Measurements from ENCODE around the gene ATP11A.

Gene ATP11A

DNA sequence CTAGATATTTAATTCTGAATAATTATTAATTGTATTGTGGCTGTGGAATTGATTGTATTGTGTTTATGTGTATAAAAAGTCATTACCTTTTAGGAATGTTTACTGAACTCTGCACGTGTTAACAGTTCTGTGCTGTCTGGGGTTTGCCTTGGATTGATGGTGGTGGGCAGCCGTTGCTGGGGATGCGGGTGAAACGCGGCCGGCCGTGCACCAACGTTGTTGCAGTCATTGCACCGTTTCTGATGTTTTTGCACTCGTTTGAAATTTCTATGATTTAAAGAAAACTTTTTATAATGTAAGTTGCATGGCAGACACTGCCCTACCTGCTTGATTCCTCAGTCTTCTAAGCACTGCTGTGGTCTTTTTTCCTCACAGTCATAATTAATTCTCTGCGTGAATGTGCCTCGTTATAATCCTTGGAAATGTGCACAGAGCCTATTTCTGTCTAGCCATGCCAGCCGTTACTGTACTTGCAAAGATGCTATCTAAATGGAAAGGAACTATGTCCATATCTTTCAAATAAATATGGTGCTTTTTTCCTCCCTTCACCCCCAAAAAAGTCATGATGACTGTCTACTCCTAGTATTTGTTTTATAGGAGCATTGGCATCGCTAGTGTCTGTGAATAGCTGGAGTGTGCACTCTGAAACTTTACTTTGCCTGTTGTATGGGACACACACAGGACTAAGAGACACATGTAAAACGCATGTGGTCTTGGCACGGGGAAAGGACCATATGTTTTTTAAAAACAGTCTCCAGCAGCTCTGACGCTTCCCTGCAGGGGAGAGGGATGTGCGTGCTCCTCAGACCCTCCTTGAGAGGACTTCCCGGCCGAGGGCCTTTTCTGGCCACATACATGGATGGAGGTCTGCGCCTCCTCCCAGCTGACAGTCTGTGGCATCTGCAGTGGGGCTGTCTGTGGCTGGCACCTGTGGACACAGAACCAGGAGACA, 238.5 kb downstream of the ATP11A start:
- no peak for DNase-seq (ENCODE audit: low spot score)

- DNase-seq (ENCODE audit: low spot score), result no peak
Measured at GRCh38 chr13:112928972-112929782, 239.3 kb downstream of the ATP11A start.

- DNase-seq (ENCODE audit: low spot score), result no peak
Measured at GRCh38 chr13:112929783-112930055, 239.9 kb downstream of the ATP11A start.

GRCh38 chr13:112930192-112930591, 240.4 kb downstream of the ATP11A start:
- DNase-seq (ENCODE audit: low spot score), result no peak

DNA sequence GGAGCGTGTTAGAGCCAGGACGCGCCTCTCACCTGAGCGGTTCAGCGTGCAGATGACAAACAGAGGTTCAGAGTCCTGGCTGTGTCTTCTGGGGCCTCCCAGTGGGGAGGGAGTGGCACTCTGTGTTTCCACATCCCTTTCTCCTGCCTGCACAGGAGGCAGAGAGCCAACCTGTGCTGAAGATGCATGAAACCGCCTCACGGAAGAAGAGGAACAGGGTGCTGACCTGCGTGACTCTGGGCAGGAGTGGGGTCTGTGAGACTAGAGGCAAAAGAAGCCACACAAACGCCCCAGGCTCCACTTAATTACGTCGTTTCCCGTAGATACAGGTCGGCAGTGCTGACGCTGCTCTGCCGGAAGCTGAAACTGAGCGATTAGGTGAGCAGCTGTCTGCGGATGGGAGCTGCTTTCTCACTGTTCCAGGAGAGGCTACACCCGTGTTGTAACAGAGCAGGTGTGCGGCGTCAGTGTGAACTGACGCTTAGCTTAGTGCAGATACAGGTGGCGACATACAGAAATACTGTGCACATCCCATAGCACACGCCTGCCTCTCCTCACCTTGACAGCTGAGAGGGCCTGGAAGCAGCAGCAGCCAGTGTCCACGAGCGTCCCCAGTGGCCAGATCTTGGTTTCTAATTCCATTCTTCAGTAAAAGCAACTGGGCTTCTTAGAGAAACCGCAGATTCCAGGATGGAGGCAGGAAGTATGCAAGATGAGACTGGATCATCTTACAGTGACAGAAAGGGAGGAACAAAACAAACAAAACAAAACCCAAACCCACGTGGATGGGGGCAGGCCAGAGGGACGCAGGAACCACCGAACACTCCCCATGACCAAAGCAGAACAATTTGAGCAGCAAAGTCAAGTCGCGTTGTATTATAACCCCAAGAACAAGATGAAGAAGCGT, 241.4 kb downstream of the ATP11A start:
- no peak for DNase-seq (ENCODE audit: low spot score)

DNA sequence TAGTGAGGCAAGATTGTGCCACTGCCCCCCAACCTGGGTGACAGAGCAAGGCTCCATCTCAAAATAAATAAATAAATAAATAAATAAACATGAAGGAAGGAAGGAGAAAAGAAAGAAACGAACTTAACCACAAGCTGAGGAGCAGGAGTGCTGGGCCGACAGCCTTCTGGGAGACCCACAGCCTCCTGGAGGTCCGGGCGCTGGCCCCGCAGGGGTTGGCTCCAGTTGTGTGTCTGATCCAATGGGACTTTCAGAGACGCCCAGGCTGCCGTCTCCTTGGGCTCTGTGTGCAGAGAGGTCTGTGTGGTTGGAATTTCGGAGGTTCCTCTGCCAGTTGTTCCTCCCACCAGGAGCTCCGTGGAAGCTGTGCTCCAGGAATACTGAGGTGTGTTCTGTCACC, 243.1 kb downstream of the ATP11A start:
- DNase-seq (ENCODE audit: low spot score), result no peak

- no peak for DNase-seq (ENCODE audit: low spot score)
Measured at GRCh38 chr13:112933649-112934048, 243.8 kb downstream of the ATP11A start.

- DNase-seq (ENCODE audit: low spot score), result no peak
Measured at GRCh38 chr13:112934078-112934477, 244.2 kb downstream of the ATP11A start.
